A549 (cell line): Measurements from ENCODE around the gene IER2.

ENCODE experiments used
- FOXS1 ChIP-seq: fragments of 250-450 bp; sonication (Bioruptor Pico); IDR thresholded peaks from 2 replicates; pipeline ENCODE4 v1.5.0; 2020; ENCODE audit warnings: mild to moderate bottlenecking, moderate library complexity
- TF ChIP-seq, protein P1 (sequence below): fragments of 250-450 bp; sonication (Bioruptor Pico); IDR thresholded peaks from 2 replicates; pipeline ENCODE4 v1.5.0; 2021; ENCODE audit warnings: mild to moderate bottlenecking, moderate library complexity, borderline replicate concordance

DNA sequence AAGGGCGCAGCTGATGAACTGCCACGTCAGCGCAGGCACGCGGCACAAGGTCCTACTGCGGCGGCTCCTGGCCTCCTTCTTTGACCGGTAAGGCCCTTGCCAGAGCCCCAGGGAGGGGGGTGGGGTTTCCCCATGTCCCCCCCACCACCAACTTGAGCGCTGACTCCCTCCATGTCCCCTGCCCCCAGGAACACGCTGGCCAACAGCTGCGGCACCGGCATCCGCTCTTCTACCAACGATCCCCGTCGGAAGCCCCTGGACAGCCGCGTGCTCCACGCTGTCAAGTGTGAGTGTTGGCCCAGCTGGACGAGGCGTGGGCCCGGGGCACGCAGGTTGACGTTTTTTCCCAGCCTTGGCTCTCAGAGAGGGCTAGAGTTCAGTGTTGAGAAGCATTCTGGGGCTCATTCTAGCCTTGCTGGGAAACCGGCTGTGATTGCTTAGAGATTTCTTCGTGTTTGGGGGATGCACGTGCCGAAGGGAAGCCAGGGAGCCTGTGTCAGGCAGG, 12.9 kb upstream of the IER2 start:
- TF ChIP-seq FOXS1 (CRISPR knock-in tag), result no peak
- TF ChIP-seq, protein P1, sequence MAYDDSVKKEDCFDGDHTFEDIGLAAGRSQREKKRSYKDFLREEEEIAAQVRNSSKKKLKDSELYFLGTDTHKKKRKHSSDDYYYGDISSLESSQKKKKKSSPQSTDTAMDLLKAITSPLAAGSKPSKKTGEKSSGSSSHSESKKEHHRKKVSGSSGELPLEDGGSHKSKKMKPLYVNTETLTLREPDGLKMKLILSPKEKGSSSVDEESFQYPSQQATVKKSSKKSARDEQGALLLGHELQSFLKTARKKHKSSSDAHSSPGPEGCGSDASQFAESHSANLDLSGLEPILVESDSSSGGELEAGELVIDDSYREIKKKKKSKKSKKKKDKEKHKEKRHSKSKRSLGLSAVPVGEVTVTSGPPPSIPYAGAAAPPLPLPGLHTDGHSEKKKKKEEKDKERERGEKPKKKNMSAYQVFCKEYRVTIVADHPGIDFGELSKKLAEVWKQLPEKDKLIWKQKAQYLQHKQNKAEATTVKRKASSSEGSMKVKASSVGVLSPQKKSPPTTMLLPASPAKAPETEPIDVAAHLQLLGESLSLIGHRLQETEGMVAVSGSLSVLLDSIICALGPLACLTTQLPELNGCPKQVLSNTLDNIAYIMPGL (CRISPR knock-in tag), result no peak
